ENCODE results near the gene MTARC2. TPM values are rescaled to one million over a fixed set of nuclear protein-coding genes. Genes with fewer than 3 reads are reported as not detected.

MTARC2 gene
- total RNA-seq, 1 donor from 2014 or later: not detected

DNA sequence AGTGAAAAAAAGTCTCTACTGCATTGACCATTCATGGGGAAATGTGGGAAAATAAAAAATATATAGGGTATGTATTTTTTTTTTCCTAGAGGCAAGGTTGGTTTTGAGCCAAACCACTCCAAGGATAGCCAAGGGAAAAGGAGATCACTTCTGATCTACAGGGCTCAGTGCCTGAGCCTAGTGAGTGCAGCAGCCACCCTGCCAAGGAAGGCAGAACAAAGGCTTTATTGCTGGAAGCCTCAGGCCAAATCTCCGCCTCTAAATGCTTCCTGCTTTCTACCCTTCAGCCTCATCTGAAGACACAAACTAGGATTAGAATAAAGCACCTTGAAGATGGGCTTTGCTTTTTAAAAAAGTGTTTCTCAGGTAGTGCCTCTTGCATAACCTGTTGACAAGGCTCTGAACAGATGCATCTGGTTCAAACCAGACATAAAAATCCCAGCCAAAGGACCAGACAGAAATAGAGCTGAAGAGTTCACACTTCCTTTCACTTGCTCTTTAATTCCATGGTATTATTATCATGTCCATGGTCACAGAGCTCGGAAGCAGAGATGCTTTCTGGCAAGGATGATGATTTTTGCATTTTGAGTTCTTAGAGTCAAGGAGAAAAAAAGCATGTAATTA, 47.5 kb upstream of the MTARC2 start:
- Mint-ChIP-seq H3K4me3 (no peak overlapping the region), H3K27ac (no peak overlapping the region), H3K4me1 (peaks cover 4% of the 10 kb centered on the region), H3K9me3 (peaks cover 5% of the 10 kb centered on the region), H3K36me3 (no peaks in the 10 kb centered on the region), H3K27me3 (ENCODE audit: insufficient read depth, low read depth) (no peaks in the 10 kb centered on the region)
- H3K79me2 ChIP-seq (ENCODE audit: low read depth): no peaks in the 10 kb centered on the region
- peak; percentile 53 for DNase-seq (ENCODE audit: low spot score)
- no peaks in the 10 kb centered on the region for H3K27me3 ChIP-seq
- no peak overlapping the region for H3K9ac ChIP-seq
- no peaks in the 10 kb centered on the region for H3K36me3 ChIP-seq
- no peak overlapping the region for H2AFZ ChIP-seq (replicated peaks)
- no peak overlapping the region for H3K4me3 ChIP-seq
- H4K20me1 ChIP-seq (ENCODE audit: low read depth): no peaks in the 10 kb centered on the region
- no peaks in the 10 kb centered on the region for H3K9me3 ChIP-seq (ENCODE audit: low read depth)
- peaks cover 7% of the 10 kb centered on the region for H3K4me1 ChIP-seq
- H3K4me2 ChIP-seq: peak overlapping the region; percentile 34
- no peak overlapping the region for H3K27ac ChIP-seq
- no peak for TF ChIP-seq EZH2 (IDR thresholded peaks at IDR 0.05)
- no peak for TF ChIP-seq CTCF (IDR thresholded peaks at IDR 0.05)
- TF ChIP-seq EZH2phosphoT487 (IDR thresholded peaks at IDR 0.05): no peak
- no peaks in the 10 kb centered on the region for H3F3A ChIP-seq (ENCODE audit: low read depth)

- no peak for DNase-seq (ENCODE audit: low spot score)
- H3K9me3 Mint-ChIP-seq: peaks cover 5% of the 10 kb centered on the region
- H3K27me3 Mint-ChIP-seq (ENCODE audit: insufficient read depth, low read depth): peaks cover 2% of the 10 kb centered on the region
- H3K79me2 ChIP-seq (ENCODE audit: low read depth): no peaks in the 10 kb centered on the region
- H3K4me3 ChIP-seq: no peak overlapping the region
- no peak overlapping the region for H3K9ac ChIP-seq
- H4K20me1 ChIP-seq (ENCODE audit: low read depth): no peaks in the 10 kb centered on the region
- no peak overlapping the region for H3K4me3 Mint-ChIP-seq
- no peak for TF ChIP-seq EZH2phosphoT487 (IDR thresholded peaks at IDR 0.05)
- TF ChIP-seq CTCF (IDR thresholded peaks at IDR 0.05): no peak
- TF ChIP-seq EZH2 (IDR thresholded peaks at IDR 0.05): no peak
- H3K4me1 Mint-ChIP-seq: peaks cover 4% of the 10 kb centered on the region
- no peaks in the 10 kb centered on the region for H3K27me3 ChIP-seq
- H3K9me3 ChIP-seq (ENCODE audit: low read depth): no peaks in the 10 kb centered on the region
- no peaks in the 10 kb centered on the region for H3K36me3 ChIP-seq
- no peaks in the 10 kb centered on the region for H3K36me3 Mint-ChIP-seq
- H2AFZ ChIP-seq (replicated peaks): no peak overlapping the region
- no peaks in the 10 kb centered on the region for H3F3A ChIP-seq (ENCODE audit: low read depth)
- no peak overlapping the region for H3K4me2 ChIP-seq
- H3K27ac ChIP-seq: no peak overlapping the region
- peak overlapping the region; percentile 54 for H3K27ac Mint-ChIP-seq
- H3K4me1 ChIP-seq: peaks cover 7% of the 10 kb centered on the region
Measured at GRCh38 chr1:220701974-220702373, 46.1 kb upstream of the MTARC2 start.

DNA sequence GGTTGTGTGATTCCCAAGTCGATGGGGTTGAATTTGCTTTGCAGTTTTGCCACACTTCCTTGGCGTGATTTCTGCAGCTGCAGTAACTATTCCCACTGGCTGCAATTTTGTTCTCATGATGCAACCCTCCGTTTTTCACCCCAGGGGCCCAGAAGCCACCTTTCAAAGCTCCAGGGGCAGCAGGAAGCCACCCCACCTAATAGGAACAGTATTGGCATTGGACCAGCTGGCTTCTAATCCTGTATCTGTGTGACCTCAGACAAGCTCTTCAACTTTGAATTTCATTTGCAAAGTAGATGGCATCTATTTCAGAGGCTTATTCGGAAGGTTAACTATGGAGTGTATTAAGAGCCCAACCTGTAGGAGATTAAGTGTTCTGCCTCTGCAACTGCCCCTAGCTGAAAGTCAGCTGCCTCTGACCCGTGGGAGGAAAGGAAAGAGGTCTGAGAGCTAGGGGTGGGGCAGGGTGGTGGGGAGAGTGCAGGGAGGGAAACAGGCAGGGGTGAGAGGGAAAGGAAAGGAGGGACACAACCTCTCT, 45.3 kb upstream of the MTARC2 start:
- no peak overlapping the region for H3K9ac ChIP-seq
- peak overlapping the region; percentile 14 for H2AFZ ChIP-seq (replicated peaks)
- TF ChIP-seq EZH2phosphoT487 (IDR thresholded peaks at IDR 0.05): no peak
- TF ChIP-seq EZH2 (IDR thresholded peaks at IDR 0.05): no peak
- no peak for TF ChIP-seq CTCF (IDR thresholded peaks at IDR 0.05)
- Mint-ChIP-seq H3K27me3 (ENCODE audit: insufficient read depth, low read depth) (peaks cover 3% of the 10 kb centered on the region), H3K4me3 (no peak overlapping the region), H3K4me1 (peaks cover 4% of the 10 kb centered on the region), H3K9me3 (peaks cover 5% of the 10 kb centered on the region), H3K27ac (no peak overlapping the region), H3K36me3 (no peaks in the 10 kb centered on the region)
- no peaks in the 10 kb centered on the region for H3K36me3 ChIP-seq
- H3K79me2 ChIP-seq (ENCODE audit: low read depth): no peaks in the 10 kb centered on the region
- H3K4me3 ChIP-seq: no peak overlapping the region
- DNase-seq (ENCODE audit: low spot score): no peak
- peaks cover 7% of the 10 kb centered on the region for H3K4me1 ChIP-seq
- H3K4me2 ChIP-seq: no peak overlapping the region
- H3F3A ChIP-seq (ENCODE audit: low read depth): no peaks in the 10 kb centered on the region
- H3K27me3 ChIP-seq: no peaks in the 10 kb centered on the region
- no peaks in the 10 kb centered on the region for H3K9me3 ChIP-seq (ENCODE audit: low read depth)
- no peaks in the 10 kb centered on the region for H4K20me1 ChIP-seq (ENCODE audit: low read depth)
- no peak overlapping the region for H3K27ac ChIP-seq
